Measurements from ENCODE around the gene RPH3AL.
"Not testable (repeated sequence)": the region's sequence is repeated elsewhere in the genome, so short reads cannot be mapped to it uniquely, and the experiment has no call there.

Gene RPH3AL

DNA sequence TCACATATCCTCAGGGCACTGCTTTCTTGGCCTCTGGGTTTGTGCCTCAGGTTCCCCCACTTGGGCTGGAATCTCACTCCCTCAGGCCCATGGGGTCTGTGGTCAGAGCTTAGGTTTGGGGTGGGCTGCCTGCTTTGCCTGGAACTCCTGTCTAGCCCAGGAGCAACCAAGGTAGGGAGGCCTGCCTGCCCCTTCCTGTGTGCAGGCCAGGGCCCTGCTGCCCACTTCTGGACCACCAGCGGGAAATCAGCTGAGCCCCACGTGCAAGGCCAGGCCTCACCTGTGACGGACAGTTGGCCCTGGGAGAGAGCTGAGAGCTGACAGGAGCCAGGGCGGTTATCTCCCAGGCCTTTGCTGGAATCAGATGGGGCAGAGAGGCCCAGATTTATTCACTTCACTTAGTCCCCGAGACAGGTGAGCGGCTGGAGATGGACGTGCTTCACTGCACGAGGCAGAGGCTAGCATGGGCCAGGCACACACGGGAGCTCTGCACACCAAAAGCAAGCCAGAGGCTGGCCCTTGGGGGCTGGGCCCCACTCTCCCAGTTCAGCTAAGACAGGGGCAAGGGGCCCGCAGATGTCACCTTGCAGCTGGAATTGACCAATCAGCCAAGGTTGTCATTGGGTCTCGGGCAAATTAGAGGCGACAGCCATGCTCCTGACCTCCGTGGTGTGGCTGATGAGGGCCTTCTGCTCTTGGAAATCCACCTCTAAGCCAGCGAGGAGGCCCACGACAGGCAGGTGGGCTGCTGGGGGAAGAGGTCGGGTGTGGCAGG is 121.2 kb downstream of the RPH3AL start:
- DNase-seq (ENCODE audit: insufficient read length, low spot score): no peak
- no peak for FAIRE-seq

DNA sequence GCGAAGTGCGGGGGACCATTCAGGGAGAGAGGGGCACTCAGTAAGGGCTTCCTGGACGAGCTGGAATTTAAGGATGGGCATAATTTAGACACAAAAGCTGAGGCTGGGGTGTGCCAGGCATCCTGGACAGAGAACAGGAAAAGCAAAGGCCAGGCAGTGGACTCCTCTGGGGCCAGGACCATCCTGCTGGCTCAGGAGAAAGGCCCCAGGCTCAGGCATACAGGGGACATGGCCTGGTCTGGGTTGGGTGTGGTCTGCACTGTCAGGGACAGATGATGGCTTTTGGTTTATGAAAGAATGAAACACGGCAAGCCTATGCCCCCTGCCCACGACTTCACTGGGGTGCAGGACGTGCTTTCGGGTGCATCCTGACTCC is 122.2 kb downstream of the RPH3AL start:
- FAIRE-seq: no peak
- no peak for DNase-seq (ENCODE audit: insufficient read length, low spot score)

DNA sequence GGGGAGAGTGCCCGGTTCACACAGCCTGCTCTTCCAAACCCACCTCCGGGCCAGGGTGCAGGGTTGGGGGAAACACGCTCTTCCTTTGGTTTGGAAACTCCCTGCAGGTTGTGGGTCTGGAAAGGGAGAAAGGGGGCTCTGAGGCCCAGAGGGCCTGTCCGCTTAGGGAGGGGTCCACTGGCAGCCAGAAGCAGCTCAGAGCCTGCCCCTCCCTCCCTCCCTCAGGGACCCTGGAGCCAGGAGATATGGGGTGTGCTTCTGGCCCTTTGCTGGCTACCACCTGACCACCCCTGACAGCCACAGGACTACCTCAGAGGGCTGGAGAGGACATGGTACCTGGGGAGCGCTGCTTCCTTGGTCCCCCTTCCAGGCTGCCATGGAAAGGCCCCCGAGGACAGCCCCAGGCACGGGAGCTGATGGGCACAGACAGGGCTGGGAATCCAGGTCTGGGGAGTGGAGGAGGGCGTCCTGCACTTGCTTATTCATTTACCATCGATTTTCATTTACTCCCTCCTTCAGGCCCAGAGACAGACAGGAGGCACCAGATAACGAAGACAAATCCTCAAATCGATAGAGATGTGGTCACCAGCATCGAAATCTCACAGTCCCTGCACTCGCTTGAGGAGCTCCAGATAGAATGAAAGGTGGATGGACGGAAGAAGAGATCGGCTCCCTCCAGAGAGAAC is 122.8 kb downstream of the RPH3AL start:
- FAIRE-seq: no peak
- no peak for DNase-seq (ENCODE audit: insufficient read length, low spot score)

DNA sequence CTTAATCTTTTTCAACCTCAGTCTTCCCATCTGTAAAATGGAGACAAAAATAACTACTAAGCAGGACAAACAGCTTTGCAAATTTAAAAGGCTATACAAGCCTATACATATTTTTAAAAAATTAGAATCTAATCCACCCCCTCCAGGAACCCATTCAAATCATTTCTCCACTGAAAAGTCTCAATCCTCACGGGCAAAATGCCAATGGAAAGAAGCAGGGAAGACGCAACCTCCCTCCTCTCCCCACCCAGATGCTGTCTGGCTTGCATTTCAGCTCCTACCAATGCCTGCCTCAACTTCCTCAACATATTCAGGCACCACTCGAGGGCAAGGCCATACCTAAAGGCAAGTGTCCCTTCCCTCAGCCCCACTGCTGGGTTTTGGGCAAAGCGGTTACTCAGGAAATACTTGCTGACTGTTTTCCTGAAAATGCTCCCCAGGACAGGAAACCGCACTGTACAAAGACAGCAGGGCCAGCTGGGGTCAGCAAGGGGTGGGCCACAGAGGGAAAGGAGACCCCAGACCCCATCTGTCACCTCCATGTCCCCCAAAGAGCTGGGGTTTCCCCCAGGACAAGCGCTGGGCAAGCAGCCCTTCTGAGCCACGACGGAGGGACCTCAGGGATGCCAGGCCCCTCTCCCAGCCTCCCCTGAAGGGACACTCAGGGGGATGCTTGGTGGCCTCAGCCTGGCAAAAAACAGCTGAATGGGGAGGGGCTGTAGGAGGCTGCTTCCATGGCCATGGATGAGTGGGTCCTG is 123.5 kb downstream of the RPH3AL start:
- FAIRE-seq (no peak), DNase-seq (ENCODE audit: insufficient read length, low spot score) (no peak)

DNA sequence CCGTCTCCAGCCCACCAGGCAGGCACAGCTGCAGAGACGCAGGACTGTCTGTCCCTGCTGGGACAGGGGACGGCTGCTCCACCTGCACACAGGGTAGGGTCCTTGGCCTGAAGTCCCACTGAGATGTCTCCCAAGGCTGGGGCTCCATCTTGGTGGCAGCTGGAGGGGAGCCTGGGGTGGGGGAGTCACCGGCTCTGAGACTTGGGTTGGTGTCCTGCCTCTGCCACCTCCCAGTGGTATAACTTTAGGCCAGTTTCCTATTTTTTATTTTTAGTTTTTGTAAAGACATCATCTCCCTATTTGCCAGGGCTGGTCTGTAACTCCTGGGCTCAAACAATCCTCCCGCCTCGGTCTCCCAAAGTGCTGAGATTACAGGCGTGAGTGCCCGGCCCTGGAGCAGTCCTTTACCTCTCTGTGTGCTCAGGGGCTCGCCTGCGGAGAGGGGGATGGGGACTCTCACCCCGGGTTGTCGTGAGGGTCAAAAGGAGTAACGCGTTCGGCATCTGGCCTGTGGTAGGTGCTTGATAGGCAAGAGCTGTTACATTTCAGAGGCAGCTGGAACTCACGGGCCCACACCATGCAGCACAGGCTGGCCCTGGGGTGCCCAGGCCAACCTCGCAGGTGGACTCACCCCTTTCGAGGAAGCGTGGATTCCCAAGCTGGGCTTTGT is 124.5 kb downstream of the RPH3AL start:
- FAIRE-seq (no peak), DNase-seq (ENCODE audit: insufficient read length, low spot score) (no peak)

DNA sequence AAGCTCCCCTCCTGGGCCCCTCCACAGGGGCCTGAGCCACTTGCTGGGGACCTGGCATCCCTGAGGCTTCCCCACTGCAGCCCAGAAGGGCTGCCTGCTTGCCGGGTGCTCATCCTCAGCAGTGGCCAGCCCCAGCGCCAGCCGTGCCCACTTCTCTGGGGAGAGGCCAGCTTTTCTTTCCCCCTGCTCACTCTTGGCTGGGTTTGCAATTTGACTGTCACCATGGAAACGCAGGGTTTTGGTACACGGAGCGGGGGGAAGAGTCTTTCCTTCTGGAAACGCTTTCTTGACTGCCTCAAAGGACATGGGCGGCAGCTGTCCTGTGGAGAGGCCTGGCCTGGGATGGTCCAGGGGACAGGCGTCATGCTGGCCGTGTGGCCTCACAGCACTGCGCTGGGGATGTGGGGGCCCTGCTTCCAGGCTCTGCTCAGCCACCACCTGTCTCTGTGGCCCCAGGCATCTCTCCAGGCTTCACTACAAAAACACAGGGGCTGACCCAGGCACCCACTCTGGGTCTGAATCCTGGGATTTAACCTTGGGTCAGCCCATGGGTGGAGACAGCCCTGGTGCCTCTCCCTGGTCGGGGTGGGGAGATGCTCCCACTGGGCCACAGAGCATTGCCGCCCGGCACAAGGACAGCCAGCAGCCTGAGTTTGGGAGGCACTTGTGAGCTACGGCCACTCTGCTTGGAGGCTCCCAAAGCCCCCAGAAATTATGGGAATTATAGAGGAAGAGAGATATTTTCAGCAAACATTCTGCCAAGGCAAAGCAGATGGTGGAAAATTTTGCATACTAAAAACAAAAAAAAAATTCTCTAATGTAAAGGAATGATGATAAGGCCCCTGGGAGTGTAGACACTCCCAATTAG is 125.3 kb downstream of the RPH3AL start:
- FAIRE-seq (no peak), DNase-seq (ENCODE audit: insufficient read length, low spot score) (no peak)

DNA sequence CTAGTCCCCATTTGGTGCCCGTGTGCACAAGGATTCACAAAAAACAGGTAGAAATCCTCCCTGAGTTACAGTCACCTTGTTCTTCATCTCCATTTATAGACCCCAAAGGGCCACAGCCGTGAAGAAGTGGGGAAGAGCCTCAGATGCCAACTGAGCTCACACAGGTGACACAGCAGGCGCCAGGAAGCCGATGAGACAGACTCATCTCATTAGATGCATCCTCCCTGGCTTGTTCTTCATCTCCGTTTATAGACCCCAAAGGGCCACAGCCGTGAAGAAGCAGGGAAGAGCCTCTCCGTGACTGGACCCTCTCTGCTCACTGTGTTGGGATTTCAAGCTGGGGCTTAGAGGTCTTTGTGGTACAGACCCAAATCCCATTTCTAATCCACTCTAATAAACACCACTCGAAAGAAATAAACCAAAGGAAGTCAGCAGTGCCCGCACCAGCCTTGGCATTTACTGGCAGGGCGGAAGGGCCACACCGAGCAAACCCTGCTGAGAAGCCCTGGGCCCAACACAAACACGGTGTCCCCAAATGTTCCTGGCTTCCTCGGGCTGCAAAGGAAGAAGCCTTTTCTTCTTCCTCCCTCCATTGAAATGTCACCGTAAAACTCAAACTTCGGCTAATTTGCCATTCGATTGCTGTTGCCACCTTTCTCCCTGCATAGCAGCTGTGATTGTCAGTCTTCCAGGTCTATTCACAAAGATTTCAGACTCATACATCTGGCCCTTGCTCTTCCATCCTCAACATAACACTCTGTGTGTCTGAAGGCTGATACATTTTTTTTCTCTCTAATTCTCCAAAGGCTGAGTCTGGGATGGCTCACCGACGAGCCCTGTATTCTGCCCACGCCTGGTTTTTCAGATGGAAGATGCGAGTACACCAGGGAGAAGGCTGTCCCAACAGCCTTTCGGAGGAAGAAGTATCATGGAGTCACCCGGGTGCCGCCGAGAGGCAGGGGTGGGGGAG is 126.2 kb downstream of the RPH3AL start:
- FAIRE-seq (no peak), DNase-seq (ENCODE audit: insufficient read length, low spot score) (no peak)

DNA sequence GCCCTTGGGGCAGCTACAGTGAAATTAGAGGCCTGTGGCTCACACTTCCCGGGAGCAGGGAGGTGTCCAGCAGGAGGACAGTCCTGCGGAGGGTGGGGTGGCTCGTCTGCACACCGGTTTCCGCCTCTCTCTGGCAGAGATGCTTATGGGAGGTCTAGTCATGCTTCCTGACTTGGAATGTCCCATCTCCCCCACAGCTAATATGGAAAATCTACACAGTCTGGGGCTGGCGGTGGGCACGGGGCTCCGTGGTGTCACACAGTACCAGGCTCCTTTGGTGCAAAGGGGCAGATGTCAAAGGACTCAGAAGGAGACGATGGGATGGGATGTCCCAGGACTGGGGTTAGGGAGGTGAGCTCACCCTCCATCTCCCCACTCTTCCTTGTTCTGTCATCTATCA is 127.1 kb downstream of the RPH3AL start:
- FAIRE-seq (no peak), DNase-seq (ENCODE audit: insufficient read length, low spot score) (no peak)

DNA sequence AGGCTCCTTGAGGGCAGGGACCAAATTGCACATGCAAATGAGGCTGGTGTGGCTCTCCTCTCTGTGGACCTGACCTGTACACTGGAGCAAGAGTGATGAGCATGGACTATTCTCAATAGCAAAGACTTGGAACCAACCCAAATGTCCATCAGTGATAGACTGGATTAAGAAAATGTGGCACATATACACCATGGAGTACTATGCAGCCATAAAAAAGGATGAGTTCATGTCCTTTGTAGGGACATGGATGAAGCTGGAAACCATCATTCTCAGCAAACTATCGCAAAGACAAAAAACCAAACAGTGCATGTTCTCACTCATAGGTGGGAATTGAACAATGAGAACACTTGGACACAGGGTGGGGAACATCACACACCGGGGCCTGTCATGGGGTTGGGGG is 128.0 kb downstream of the RPH3AL start:
- not testable (repeated sequence) for FAIRE-seq; DNase-seq (ENCODE audit: insufficient read length, low spot score)

DNA sequence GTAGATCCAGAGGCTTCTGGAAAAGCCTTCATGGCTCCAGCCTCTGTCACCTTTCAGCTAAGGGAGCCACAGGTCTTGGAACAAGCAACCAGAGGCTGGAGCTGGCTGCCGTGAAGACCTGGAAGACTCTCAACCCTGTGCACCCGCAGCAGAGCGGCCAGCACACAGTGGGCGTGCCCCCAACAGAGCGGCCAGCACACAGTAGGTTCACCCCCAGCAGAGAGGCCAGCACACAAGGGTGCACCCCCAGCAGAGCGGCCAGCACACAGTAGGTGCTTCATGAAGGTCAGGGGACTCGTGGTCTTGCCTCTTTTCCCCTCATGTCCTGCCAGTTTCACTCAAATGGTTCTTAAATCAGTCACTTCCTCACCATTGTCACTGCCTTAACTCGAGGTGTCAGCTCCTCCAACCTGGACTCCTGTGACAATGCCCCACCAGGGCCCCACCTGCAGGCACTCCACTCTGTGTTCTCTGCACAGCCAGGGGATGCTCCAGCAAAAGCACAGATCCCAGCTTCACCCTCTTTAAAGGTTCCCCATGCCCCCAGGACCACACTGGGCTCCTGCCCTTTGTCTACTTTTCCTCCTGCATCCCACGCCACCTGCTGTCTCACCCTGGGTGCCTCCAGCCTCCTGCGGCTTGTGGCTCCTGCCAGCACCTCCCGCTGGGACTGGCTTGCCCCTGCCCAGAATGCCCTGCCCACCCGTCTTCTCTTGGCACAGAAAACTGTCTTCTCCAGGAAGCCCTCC is 128.7 kb downstream of the RPH3AL start:
- FAIRE-seq: no peak
- no peak for DNase-seq (ENCODE audit: insufficient read length, low spot score)

DNA sequence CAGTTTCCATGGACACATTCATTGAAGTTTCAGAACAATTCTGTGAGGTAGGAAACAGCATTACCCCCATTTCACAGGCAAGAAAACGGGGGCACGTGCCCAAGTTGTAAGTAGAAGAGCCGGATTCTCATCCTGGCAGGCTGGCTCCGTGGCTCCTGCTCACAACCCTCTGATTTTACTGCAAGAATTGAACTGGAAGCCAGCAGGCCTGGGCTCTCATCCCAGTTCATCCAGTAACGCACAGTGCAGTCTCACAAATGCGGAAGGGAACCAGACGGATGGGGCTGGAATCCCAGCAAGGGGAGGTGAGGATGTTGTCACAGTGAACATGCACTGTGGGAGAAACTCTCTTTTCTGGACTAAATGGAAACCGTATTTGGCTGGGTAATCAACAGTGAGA is 130.4 kb downstream of the RPH3AL start:
- no peak for DNase-seq (ENCODE audit: insufficient read length, low spot score)
- no peak for FAIRE-seq

DNA sequence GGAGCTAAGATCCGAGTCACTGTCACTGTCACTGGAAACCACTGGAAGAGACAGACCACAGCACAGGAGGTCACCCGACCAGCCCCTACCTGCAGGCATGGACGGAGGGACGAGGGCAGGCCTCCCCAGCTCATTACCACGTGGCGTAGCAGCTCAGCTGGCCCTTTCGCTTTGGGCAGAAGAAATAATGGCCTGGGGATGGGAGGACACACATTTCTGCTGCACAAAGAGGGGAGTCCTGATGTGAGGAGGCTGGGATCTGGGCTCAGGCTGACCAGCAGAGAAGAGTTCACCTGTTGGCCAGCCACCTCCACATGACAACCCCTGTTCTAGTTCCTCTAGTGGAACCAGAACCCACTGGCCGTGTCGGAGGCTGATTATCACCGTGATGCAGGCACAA is 132.9 kb downstream of the RPH3AL start:
- FAIRE-seq: no peak
- DNase-seq (ENCODE audit: insufficient read length, low spot score): no peak

DNA sequence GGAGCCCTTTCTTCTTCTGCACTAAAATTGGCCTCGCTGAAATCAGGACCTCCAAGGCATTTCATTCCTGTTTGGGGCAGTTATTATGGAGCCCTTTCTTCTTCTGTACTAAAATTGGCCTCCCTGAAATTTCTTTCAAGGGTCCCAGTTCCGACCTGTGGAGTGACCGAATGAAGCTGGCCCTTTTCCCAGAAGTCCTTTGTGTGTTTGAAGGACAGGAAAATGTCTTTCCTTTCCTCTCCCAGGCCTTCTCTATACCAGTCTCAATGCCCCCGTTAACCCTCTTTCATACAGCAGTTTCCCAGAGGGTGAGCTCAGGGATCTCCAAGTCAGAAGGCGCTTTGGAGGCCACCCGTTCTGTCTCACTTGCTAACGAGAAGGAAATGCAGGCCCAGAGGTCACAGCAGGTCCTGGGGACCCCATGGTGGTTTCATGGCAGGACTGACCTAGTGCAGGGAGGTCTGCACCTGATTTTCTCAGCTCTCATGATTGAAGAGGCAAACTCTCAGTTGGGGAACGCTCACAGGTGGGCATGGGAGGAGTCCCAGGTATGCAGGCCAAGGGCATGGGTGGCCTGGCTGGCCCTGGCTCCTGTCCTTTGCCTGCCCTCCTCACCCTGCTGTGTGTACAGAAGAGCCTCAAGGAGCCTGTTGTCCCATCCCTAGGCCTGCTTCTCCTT is 134.0 kb downstream of the RPH3AL start:
- DNase-seq (ENCODE audit: insufficient read length, low spot score) (no peak), FAIRE-seq (no peak)

DNA sequence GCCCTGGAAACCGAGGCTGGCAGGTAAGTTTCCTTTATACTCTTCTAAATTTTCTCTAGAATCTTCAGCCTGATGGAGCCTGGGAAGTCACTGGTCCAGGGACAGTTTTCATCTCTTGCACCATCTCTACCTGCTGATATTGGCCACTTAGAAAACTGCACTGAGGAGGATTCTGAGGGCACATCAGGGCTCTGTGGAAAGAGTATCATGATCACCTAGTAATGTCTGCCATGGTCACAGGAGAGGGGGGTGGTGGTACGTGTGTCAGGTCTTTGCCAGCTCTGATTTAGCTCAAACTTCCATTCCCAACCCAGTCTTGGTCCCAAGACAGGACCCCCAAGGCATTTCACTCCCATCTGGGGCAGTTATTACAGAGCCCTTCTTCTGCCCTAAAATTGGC is 136.0 kb downstream of the RPH3AL start:
- no peak for FAIRE-seq
- DNase-seq (ENCODE audit: insufficient read length, low spot score): no peak

DNA sequence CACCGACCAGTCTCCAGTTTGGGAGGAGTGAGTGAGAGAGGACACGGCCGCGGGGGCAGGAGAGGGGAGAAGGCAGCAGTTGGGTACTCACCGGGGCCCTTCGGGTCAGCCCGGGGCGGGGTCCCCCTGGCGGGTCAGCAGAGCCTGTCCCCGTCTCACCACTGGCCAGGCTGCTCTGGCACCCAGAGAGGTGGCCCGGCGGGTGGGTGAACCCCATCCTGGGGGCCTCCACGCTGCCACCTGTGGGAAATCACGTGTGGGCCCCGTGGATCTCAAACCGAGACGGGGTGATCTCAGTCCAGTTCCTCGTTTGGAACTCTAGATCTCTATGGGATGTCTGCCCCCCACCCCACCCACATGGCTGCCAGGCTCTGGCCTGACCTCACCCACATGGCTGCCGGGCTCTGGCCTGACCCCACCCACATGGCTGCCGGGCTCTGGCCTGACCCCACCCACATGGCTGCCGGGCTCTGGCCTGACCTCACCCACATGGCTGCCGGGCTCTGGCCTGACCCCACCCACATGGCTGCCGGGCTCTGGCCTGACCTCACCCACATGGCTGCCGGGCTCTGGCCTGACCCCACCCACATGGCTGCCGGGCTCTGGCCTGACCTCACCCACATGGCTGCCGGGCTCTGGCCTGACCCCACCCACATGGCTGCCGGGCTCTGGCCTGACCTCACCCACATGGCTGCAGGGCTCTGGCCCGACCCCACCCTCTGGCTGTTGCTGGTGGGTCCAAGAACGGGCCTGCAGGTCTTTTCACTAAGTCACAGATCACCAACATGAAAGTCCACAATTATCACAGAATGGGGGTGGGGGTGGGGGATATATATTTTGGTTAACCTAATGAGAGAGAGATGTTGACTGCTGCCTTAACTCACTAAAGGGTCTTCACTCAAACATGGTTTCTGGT is 136.8 kb downstream of the RPH3AL start:
- not testable (repeated sequence) for FAIRE-seq; DNase-seq (ENCODE audit: insufficient read length, low spot score)

DNA sequence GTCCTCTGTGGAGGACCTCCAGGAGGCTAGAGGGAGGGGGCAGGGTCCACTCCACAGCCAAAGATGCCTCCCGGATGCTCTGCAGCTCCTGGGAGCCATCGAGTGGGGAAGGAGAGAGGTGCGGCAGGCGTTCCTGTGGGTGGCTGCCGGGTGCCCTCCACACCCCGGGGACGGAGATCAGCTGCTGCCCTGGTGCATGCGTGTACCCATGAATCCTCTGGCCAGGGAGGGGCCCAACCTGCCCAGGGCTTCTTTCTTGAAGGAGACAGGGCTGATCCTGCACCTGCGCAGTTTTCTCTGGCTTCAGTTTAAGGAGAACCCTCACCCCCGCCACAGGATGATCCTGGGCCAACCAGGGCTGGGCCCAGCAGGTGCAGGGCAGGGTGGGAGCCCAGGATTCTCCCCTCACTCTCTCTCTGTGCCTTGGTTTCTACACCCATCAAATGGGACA is 137.7 kb downstream of the RPH3AL start:
- no peak for DNase-seq (ENCODE audit: insufficient read length, low spot score)
- no peak for FAIRE-seq

All from HTR-8/SVneo (cell line).